ENCODE results near the gene SNX4. TPM values are rescaled to one million over a fixed set of nuclear protein-coding genes. Genes with fewer than 3 reads are reported as not detected.

The SNX4 gene
- total and polyA plus RNA-seq, 3 donors from 2014 or later, result 22.8 to 67.2 (median 60.7) TPM

- DNase-seq, result no peak
- no peaks in the 10 kb centered on the region for H3K4me1 ChIP-seq
- H3K27me3 ChIP-seq, result no peaks in the 10 kb centered on the region
- TF ChIP-seq CTCF (IDR thresholded peaks at IDR 0.05) (no peak), POLR2A (IDR thresholded peaks at IDR 0.05) (no peak)
- H3K9me3 ChIP-seq, result no peaks in the 10 kb centered on the region
- no peak overlapping the region for H3K4me3 ChIP-seq
- H3K36me3 ChIP-seq (ENCODE audit: low read depth, missing control alignments), result no peaks in the 10 kb centered on the region
- WGBS, 2 donors, result 82% methylated on average over 1 of the region's 1 CpG
- intact Hi-C loops (cut with DNase I; ENCODE audit: low total_unique reads), result no loop called here
- H3K27ac ChIP-seq, result no peak overlapping the region
Measured at GRCh38 chr3:125443923-125444322, 76.1 kb downstream of the SNX4 start.

- intact Hi-C loops (cut with DNase I; ENCODE audit: low total_unique reads), result no loop called here
- 96 to 100% methylated on average over 1 of the region's 1 CpG for WGBS, 2 donors
Measured at GRCh38 chr3:125442506-125442905, 77.5 kb downstream of the SNX4 start.

DNA sequence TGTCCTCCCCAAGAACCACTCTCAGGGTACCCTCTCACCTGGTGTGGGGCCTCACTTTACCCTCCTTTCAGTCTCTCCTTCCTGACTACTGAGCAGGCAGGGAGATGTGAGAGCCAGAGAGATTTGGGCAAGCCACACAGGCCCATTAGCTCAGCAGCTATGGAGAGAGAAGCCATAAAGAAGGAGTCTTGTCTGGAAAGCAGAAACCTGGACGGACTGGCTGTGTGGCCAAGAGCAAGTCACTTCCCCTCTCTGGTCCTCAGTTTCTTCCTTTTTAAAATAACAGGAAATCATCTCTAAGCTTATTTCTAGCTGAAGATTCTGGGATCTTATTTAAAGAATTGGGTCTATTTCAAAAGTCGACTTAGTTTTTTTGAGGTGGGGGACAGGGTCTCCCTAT is 79.0 kb downstream of the SNX4 start:
- no peak overlapping the region for H3K27ac ChIP-seq
- 71 to 88% methylated on average over 2 of the region's 2 CpGs for WGBS, 2 donors
- intact Hi-C loops (cut with DNase I; ENCODE audit: low total_unique reads), result no loop called here

More at GRCh38 chr3:125442506-125442905, 77.5 kb downstream of the SNX4 start:
- Histone ChIP-seq H3K36me3 (ENCODE audit: low read depth, missing control alignments) (no peaks in the 10 kb centered on the region), H3K27ac (no peak overlapping the region), H3K4me1 (no peaks in the 10 kb centered on the region), H3K9me3 (no peaks in the 10 kb centered on the region), H3K27me3 (no peaks in the 10 kb centered on the region), H3K4me3 (no peak overlapping the region)
- TF ChIP-seq CTCF (IDR thresholded peaks at IDR 0.05), result no peak
- no peak for TF ChIP-seq POLR2A (IDR thresholded peaks at IDR 0.05)
- DNase-seq, result no peak

DNA sequence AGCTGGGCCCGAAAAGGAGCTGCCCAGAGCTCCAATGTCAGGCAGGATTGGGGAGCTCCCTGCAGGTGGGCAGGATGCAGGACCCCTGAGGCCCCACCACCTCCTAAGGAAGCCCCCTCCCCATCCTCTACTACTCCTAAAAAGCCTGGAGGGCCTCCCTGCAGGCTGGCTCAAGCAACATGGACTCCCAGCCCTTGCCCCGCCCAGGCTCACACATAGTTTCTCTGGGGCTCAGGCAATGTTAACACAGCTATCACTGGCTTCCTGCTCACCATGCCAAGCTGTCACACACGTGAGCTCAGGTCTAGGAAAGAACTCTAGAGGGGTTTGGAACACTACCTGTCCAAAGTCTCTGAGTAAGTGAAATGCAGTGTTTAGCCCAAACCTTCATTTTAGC is 79.4 kb downstream of the SNX4 start:
- no peak for DNase-seq
- no peaks in the 10 kb centered on the region for H3K27me3 ChIP-seq
- no peak overlapping the region for H3K27ac ChIP-seq
- H3K4me3 ChIP-seq, result no peak overlapping the region
- no peaks in the 10 kb centered on the region for H3K36me3 ChIP-seq (ENCODE audit: low read depth, missing control alignments)
- H3K9me3 ChIP-seq, result no peaks in the 10 kb centered on the region
- WGBS, 2 donors, result 78 to 84% methylated on average over 3 of the region's 3 CpGs
- TF ChIP-seq CTCF (IDR thresholded peaks at IDR 0.05) (no peak), POLR2A (IDR thresholded peaks at IDR 0.05) (no peak)
- no peaks in the 10 kb centered on the region for H3K4me1 ChIP-seq
- intact Hi-C loops (cut with DNase I; ENCODE audit: low total_unique reads), result no loop called here

More for the DNA sequence above, 79.0 kb downstream of the SNX4 start:
- H3K4me1 ChIP-seq, result no peaks in the 10 kb centered on the region
- no peaks in the 10 kb centered on the region for H3K27me3 ChIP-seq
- no peaks in the 10 kb centered on the region for H3K36me3 ChIP-seq (ENCODE audit: low read depth, missing control alignments)
- no peaks in the 10 kb centered on the region for H3K9me3 ChIP-seq
- TF ChIP-seq POLR2A (IDR thresholded peaks at IDR 0.05) (no peak), CTCF (IDR thresholded peaks at IDR 0.05) (no peak)
- no peak for DNase-seq
- H3K4me3 ChIP-seq, result no peak overlapping the region

DNA sequence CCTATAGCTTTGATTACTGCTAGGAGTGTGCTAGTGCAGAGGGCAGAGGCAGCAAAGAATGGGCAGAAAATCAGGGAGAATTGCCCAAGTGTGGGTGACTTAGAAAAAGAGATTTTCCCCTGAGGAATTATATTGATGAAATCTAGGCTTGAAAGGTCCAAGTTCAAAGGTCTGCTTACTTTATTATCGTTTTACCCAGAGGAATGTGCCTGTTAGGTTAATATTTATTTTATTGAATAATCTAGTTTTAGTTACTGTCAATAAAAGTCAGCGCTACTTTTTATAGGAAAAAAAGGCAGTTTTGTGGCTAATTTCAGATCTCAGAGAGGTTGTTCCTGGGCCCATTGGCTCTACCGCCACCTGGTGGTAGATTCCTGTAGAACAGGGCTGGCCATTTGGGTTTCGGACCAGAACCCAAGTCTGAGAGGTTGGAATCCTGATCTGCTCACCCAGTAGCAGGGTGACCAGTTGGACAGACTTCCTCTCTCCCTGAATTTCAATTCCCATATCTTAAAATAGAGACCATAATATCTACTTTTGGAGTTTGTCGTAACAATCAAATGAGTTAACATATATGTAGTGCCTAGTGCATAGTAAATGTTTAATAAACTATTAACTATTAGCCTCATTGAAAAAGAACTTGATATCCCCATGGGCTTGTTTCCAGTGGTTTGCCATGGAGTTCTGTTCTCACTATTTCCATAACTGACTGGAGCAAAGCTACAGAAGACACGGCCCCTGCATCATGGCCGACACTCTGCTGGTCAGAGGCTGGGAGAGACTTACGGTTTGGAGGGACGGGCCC is 82.2 kb downstream of the SNX4 start:
- H3K27ac ChIP-seq, result no peak overlapping the region
- no peaks in the 10 kb centered on the region for H3K27me3 ChIP-seq
- intact Hi-C loops (cut with DNase I; ENCODE audit: low total_unique reads), result loop anchor here (10.0 kb wide), 1 partner anchor 673 kb away; no protein-coding TSS in a partner anchor
- TF ChIP-seq CTCF (IDR thresholded peaks at IDR 0.05) (peak; percentile 86 to 98 (median 92)), POLR2A (IDR thresholded peaks at IDR 0.05) (no peak)
- DNase-seq, result peak; percentile 74
- H3K9me3 ChIP-seq, result no peaks in the 10 kb centered on the region
- WGBS, 2 donors, result 60% methylated on average over 9 of the region's 9 CpGs
- no peaks in the 10 kb centered on the region for H3K36me3 ChIP-seq (ENCODE audit: low read depth, missing control alignments)
- H3K4me3 ChIP-seq, result no peak overlapping the region
- H3K4me1 ChIP-seq, result no peaks in the 10 kb centered on the region

Measured in testis (tissue), 3 donors.